Neuron (in vitro differentiated cells): Measurements from ENCODE around the gene VDR.
"Not testable (repeated sequence)": the region's sequence is repeated elsewhere in the genome, so short reads cannot be mapped to it uniquely, and the experiment has no call there.

Source experiments
- H2AFZ ChIP-seq: one replicate; pipeline ENCODE4 v1.6.1; 2013; ENCODE audit warnings: low read depth, mild to moderate bottlenecking, inconsistent platforms, low read length, moderate library complexity
- H3K27me3 ChIP-seq: one replicate; pipeline ENCODE4 v1.6.1; 2013; ENCODE audit warnings: low read length; ENCODE audit not compliant: insufficient read depth
- H3K36me3 ChIP-seq: one replicate; pipeline ENCODE4 v1.6.1; 2013; ENCODE audit warnings: low read length; ENCODE audit not compliant: insufficient read depth
- H3K4me1 ChIP-seq: one replicate; pipeline ENCODE4 v1.6.1; 2013; ENCODE audit warnings: low read length; ENCODE audit not compliant: insufficient read depth
- H3K4me3 ChIP-seq: 2 replicates; pipeline ENCODE4 v1.5.1; 2013; ENCODE audit warnings: mild to moderate bottlenecking, low read length, moderate library complexity
- H3K9me3 ChIP-seq: one replicate; pipeline ENCODE4 v1.6.1; 2013; ENCODE audit warnings: low read length

Gene VDR

GRCh38 chr12:47809518-47809917 lies 95.3 kb downstream of the VDR start:
- not testable (repeated sequence) for H3K4me3 ChIP-seq, H2AFZ ChIP-seq, H3K9me3 ChIP-seq, H3K36me3 ChIP-seq, H3K27me3 ChIP-seq
- H3K4me1 ChIP-seq, result peaks cover 50% of the 10 kb centered on the region

GRCh38 chr12:47808574-47809365 lies 96.0 kb downstream of the VDR start:
- H3K36me3 ChIP-seq, result no peaks in the 10 kb centered on the region
- no peak overlapping the region for H2AFZ ChIP-seq
- no peak overlapping the region for H3K4me3 ChIP-seq
- peaks cover 50% of the 10 kb centered on the region for H3K4me1 ChIP-seq
- H3K27me3 ChIP-seq, result no peaks in the 10 kb centered on the region
- no peaks in the 10 kb centered on the region for H3K9me3 ChIP-seq

GRCh38 chr12:47808050-47808449 lies 96.7 kb downstream of the VDR start:
- H3K4me1 ChIP-seq, result peaks cover 45% of the 10 kb centered on the region

GRCh38 chr12:47807338-47807737 lies 97.5 kb downstream of the VDR start:
- H3K4me1 ChIP-seq, result peaks cover 40% of the 10 kb centered on the region
- no peaks in the 10 kb centered on the region for H3K36me3 ChIP-seq
- H3K4me3 ChIP-seq, result no peak overlapping the region
- no peak overlapping the region for H2AFZ ChIP-seq
- no peaks in the 10 kb centered on the region for H3K27me3 ChIP-seq
- no peaks in the 10 kb centered on the region for H3K9me3 ChIP-seq

More at GRCh38 chr12:47808050-47808449, 96.7 kb downstream of the VDR start:
- Histone ChIP-seq H3K36me3 (no peaks in the 10 kb centered on the region), H2AFZ (no peak overlapping the region), H3K4me3 (no peak overlapping the region), H3K27me3 (no peaks in the 10 kb centered on the region), H3K9me3 (no peaks in the 10 kb centered on the region)

GRCh38 chr12:47805417-47805816 lies 99.4 kb downstream of the VDR start:
- Histone ChIP-seq H3K4me1 (peaks cover 21% of the 10 kb centered on the region), H3K4me3 (no peak overlapping the region), H3K36me3 (no peaks in the 10 kb centered on the region)

GRCh38 chr12:47804171-47804570 lies 100.6 kb downstream of the VDR start:
- Histone ChIP-seq H3K4me1 (peaks cover 18% of the 10 kb centered on the region), H3K4me3 (no peak overlapping the region), H3K36me3 (no peaks in the 10 kb centered on the region), H2AFZ (no peak overlapping the region), H3K27me3 (no peaks in the 10 kb centered on the region), H3K9me3 (no peaks in the 10 kb centered on the region)

More at GRCh38 chr12:47805417-47805816, 99.4 kb downstream of the VDR start:
- no peaks in the 10 kb centered on the region for H3K9me3 ChIP-seq
- no peaks in the 10 kb centered on the region for H3K27me3 ChIP-seq
- H2AFZ ChIP-seq, result no peak overlapping the region

GRCh38 chr12:47803191-47803875 lies 101.5 kb downstream of the VDR start:
- Histone ChIP-seq H3K27me3 (no peaks in the 10 kb centered on the region), H3K9me3 (no peaks in the 10 kb centered on the region), H3K36me3 (peaks cover 2% of the 10 kb centered on the region), H3K4me3 (no peak overlapping the region), H3K4me1 (peaks cover 9% of the 10 kb centered on the region), H2AFZ (no peak overlapping the region)

GRCh38 chr12:47802312-47802711 lies 102.5 kb downstream of the VDR start:
- Histone ChIP-seq H3K9me3 (no peaks in the 10 kb centered on the region), H3K36me3 (peaks cover 2% of the 10 kb centered on the region), H2AFZ (no peak overlapping the region), H3K4me1 (no peaks in the 10 kb centered on the region), H3K27me3 (no peaks in the 10 kb centered on the region), H3K4me3 (no peak overlapping the region)

GRCh38 chr12:47801904-47802246 lies 102.9 kb downstream of the VDR start:
- H3K36me3 ChIP-seq, result peaks cover 4% of the 10 kb centered on the region
- H3K4me3 ChIP-seq, result no peak overlapping the region
- no peak overlapping the region for H2AFZ ChIP-seq
- no peaks in the 10 kb centered on the region for H3K4me1 ChIP-seq
- no peaks in the 10 kb centered on the region for H3K9me3 ChIP-seq
- no peaks in the 10 kb centered on the region for H3K27me3 ChIP-seq

GRCh38 chr12:47801170-47801903 lies 103.5 kb downstream of the VDR start:
- no peaks in the 10 kb centered on the region for H3K9me3 ChIP-seq
- H2AFZ ChIP-seq, result no peak overlapping the region
- no peaks in the 10 kb centered on the region for H3K27me3 ChIP-seq
- H3K4me1 ChIP-seq, result no peaks in the 10 kb centered on the region
- no peak overlapping the region for H3K4me3 ChIP-seq
- H3K36me3 ChIP-seq, result peaks cover 8% of the 10 kb centered on the region

GRCh38 chr12:47800582-47800981 lies 104.2 kb downstream of the VDR start:
- no peaks in the 10 kb centered on the region for H3K9me3 ChIP-seq
- H3K4me1 ChIP-seq, result no peaks in the 10 kb centered on the region
- peaks cover 12% of the 10 kb centered on the region for H3K36me3 ChIP-seq
- no peak overlapping the region for H3K4me3 ChIP-seq
- no peaks in the 10 kb centered on the region for H3K27me3 ChIP-seq
- no peak overlapping the region for H2AFZ ChIP-seq

- H3K4me3 ChIP-seq, result no peak overlapping the region
- peaks cover 22% of the 10 kb centered on the region for H3K36me3 ChIP-seq
- H3K9me3 ChIP-seq, result no peaks in the 10 kb centered on the region
- H3K4me1 ChIP-seq, result no peaks in the 10 kb centered on the region
- no peak overlapping the region for H2AFZ ChIP-seq
- H3K27me3 ChIP-seq, result no peaks in the 10 kb centered on the region
These were observed 105.3 kb downstream of the VDR start for GRCh38 chr12:47799357-47799955.
